GM19023 (cell line): ENCODE data around the gene BDH1.
"Not testable (repeated sequence)": the region's sequence is repeated elsewhere in the genome, so short reads cannot be mapped to it uniquely, and the experiment has no call there.

Experiments
- ATAC-seq: cut with Tn5 transposase; IDR thresholded peaks from one replicate; pipeline ENCODE4 v1.9.1; 2021; ENCODE audit warnings: mild to moderate bottlenecking, moderate library complexity; ENCODE audit not compliant: unreplicated experiment

The BDH1 gene

GRCh38 chr3:197555281-197556261, at the start of gene BDH1:
BDH1 (minus strand) TSS chr3:197555968; CDS start chr3:197546443, 9,525 bp downstream.
- peak; percentile 37 for ATAC-seq

GRCh38 chr3:197603317-197603933, 47.7 kb upstream of the BDH1 start:
- no peak for ATAC-seq

GRCh38 chr3:197602351-197602750, 46.6 kb upstream of the BDH1 start:
- not testable (repeated sequence) for ATAC-seq

GRCh38 chr3:197601566-197601840, 45.7 kb upstream of the BDH1 start:
- not testable (repeated sequence) for ATAC-seq

GRCh38 chr3:197600796-197601565, 45.2 kb upstream of the BDH1 start:
- ATAC-seq = no peak

- ATAC-seq = peak; percentile 88
Measured at GRCh38 chr3:197599089-197599765, 43.5 kb upstream of the BDH1 start.

GRCh38 chr3:197598404-197598980, 42.7 kb upstream of the BDH1 start:
- ATAC-seq = no peak

- ATAC-seq = no peak
Measured at GRCh38 chr3:197597335-197597734, 41.6 kb upstream of the BDH1 start.

GRCh38 chr3:197595470-197596185, 39.9 kb upstream of the BDH1 start:
- ATAC-seq = no peak

GRCh38 chr3:197593046-197593380, 37.2 kb upstream of the BDH1 start:
- no peak for ATAC-seq

- no peak for ATAC-seq
Measured at GRCh38 chr3:197592361-197593045, 36.7 kb upstream of the BDH1 start.

- no peak for ATAC-seq
Measured at GRCh38 chr3:197591816-197592215, 36.0 kb upstream of the BDH1 start.

- no peak for ATAC-seq
Measured at GRCh38 chr3:197590313-197590962, 34.7 kb upstream of the BDH1 start.

- ATAC-seq = no peak
Measured at GRCh38 chr3:197589545-197589944, 33.8 kb upstream of the BDH1 start.

GRCh38 chr3:197586768-197587167, 31.0 kb upstream of the BDH1 start:
- ATAC-seq = not testable (repeated sequence)

GRCh38 chr3:197586181-197586580, 30.4 kb upstream of the BDH1 start:
- ATAC-seq = no peak

GRCh38 chr3:197584733-197585132, 29.0 kb upstream of the BDH1 start:
- ATAC-seq = no peak

GRCh38 chr3:197583371-197583770, 27.6 kb upstream of the BDH1 start:
- ATAC-seq = no peak

- no peak for ATAC-seq
Measured at GRCh38 chr3:197580253-197580691, 24.5 kb upstream of the BDH1 start.
